ENCODE measurements around the gene KIF13A.

DNA sequence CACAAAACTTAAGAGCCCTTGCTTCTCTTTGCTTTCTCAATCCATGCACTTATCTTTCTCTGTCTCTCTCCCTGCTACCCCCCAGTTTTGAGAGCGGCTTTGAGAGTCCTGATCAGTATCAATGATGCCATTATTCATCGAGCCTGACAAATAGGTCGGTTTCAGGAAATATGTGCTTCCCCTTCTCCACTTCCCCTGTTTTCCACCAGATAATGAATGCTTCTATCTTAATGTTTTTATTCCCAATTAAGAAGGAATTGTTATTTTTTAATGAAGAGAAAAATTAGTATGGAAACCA is 117.7 kb downstream of the KIF13A start:
- no peak for TF ChIP-seq EP300 (IDR thresholded peaks at IDR 0.05)
- TF ChIP-seq, protein P1, sequence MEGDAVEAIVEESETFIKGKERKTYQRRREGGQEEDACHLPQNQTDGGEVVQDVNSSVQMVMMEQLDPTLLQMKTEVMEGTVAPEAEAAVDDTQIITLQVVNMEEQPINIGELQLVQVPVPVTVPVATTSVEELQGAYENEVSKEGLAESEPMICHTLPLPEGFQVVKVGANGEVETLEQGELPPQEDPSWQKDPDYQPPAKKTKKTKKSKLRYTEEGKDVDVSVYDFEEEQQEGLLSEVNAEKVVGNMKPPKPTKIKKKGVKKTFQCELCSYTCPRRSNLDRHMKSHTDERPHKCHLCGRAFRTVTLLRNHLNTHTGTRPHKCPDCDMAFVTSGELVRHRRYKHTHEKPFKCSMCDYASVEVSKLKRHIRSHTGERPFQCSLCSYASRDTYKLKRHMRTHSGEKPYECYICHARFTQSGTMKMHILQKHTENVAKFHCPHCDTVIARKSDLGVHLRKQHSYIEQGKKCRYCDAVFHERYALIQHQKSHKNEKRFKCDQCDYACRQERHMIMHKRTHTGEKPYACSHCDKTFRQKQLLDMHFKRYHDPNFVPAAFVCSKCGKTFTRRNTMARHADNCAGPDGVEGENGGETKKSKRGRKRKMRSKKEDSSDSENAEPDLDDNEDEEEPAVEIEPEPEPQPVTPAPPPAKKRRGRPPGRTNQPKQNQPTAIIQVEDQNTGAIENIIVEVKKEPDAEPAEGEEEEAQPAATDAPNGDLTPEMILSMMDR (IDR thresholded peaks at IDR 0.05) = no peak
